Naive thymus-derived CD4-positive, alpha-beta T cell (primary cell): ENCODE results near the gene CLDN15. TPM values are rescaled to one million over a fixed set of nuclear protein-coding genes. Genes with fewer than 3 reads are reported as not detected.
"Not testable (repeated sequence)": the region's sequence is repeated elsewhere in the genome, so short reads cannot be mapped to it uniquely, and the experiment has no call there.

Experiments used
- ATAC-seq: fragments of 150-1000 bp; cut with Tn5 transposase; 2 replicates; pipeline ENCODE4 v1.10.0; 2021; ENCODE audit warnings: mild to moderate bottlenecking, moderate library complexity
- CTCF ChIA-PET: fragments of 350-600 bp; sonication (Branson Sonifier 250); formaldehyde crosslinking; loops from one replicate; lab custom pipeline; 2021; ENCODE audit warnings: antibody characterized with exemption; lab: Charles Lee
- POLR2A ChIA-PET: fragments of 350-600 bp; sonication (Branson Sonifier 250); formaldehyde crosslinking; loops from one replicate; lab custom pipeline; 2021; ENCODE audit warnings: antibody characterized with exemption, inconsistent platforms; lab: Charles Lee
- DNase-seq, 9 donors: peaks; one replicate each; pipeline versions ENCODE4 v3.0.0 to v3.0.0-alpha.2; 2020 to 2022; ENCODE audit warnings: mixed read lengths in 1 of 9
- H3K27ac ChIP-seq: one replicate; pipeline ENCODE4 v1.7.0; 2013; ENCODE audit warnings: mild to moderate bottlenecking, low read depth, low read length, moderate library complexity
- H3K27me3 ChIP-seq, 2 donors: one replicate each; pipeline ENCODE4 v1.7.0; 2013; ENCODE audit warnings: low read length in 2 of 2, mild to moderate bottlenecking in 2 of 2, moderate library complexity in 2 of 2; ENCODE audit not compliant: control insufficient read depth in 2 of 2, insufficient read depth in 2 of 2
- H3K36me3 ChIP-seq, 3 experiments: 1 replicate in 2 of 3; 2 replicates in 1 of 3; pipeline ENCODE4 v1.7.0; 2013; ENCODE audit warnings: low read length in 3 of 3, mild to moderate bottlenecking in 3 of 3, moderate library complexity in 1 of 3; ENCODE audit not compliant: insufficient read depth in 3 of 3, control insufficient read depth in 2 of 3
- H3K4me1 ChIP-seq, 2 donors: one replicate each; pipeline ENCODE4 v1.7.0; 2013; ENCODE audit warnings: low read length in 2 of 2, mild to moderate bottlenecking in 2 of 2, moderate library complexity in 1 of 2; ENCODE audit not compliant: control insufficient read depth in 2 of 2, insufficient read depth in 2 of 2
- H3K4me3 ChIP-seq: 2 replicates; pipeline ENCODE4 v1.7.0; 2013; ENCODE audit warnings: mild to moderate bottlenecking, low read length
- H3K9me3 ChIP-seq, 3 experiments: 1 replicate in 2 of 3; 2 replicates in 1 of 3; pipeline ENCODE4 v1.7.0; 2013; ENCODE audit warnings: low read length in 3 of 3; ENCODE audit not compliant: control insufficient read depth in 2 of 3
- H3K27ac Mint-ChIP-seq, 9 donors: one replicate each; pipeline ENCODE4 v1.8.0; 2020 to 2022; ENCODE audit warnings: mixed read lengths in 9 of 9, mild to moderate bottlenecking in 8 of 9, moderate library complexity in 5 of 9, inconsistent platforms in 2 of 9
- H3K27me3 Mint-ChIP-seq, 5 donors: one replicate each; pipeline ENCODE4 v1.8.0; 2021 to 2022; ENCODE audit warnings: mixed read lengths in 5 of 5, mild to moderate bottlenecking in 1 of 5
- H3K36me3 Mint-ChIP-seq, 5 donors: one replicate each; pipeline ENCODE4 v1.8.0; 2020 to 2022; ENCODE audit warnings: mixed read lengths in 5 of 5, mild to moderate bottlenecking in 3 of 5, inconsistent platforms in 1 of 5
- H3K4me1 Mint-ChIP-seq, 7 donors: one replicate each; pipeline ENCODE4 v1.8.0; 2020 to 2022; ENCODE audit warnings: mixed read lengths in 7 of 7, mild to moderate bottlenecking in 3 of 7, inconsistent platforms in 1 of 7
- H3K4me3 Mint-ChIP-seq, 10 donors: one replicate each; pipeline ENCODE4 v1.8.0; 2020 to 2022; ENCODE audit warnings: mild to moderate bottlenecking in 10 of 10, mixed read lengths in 10 of 10, moderate library complexity in 6 of 10, inconsistent platforms in 2 of 10
- H3K9me3 Mint-ChIP-seq, 11 donors: one replicate each; pipeline ENCODE4 v1.8.0; 2020 to 2022; ENCODE audit warnings: mixed read lengths in 11 of 11, mild to moderate bottlenecking in 4 of 11, inconsistent platforms in 1 of 11, moderate library complexity in 1 of 11
- intact Hi-C, 2 donors: fragments of 100-400 bp; cut with micrococcal nuclease; formaldehyde crosslinking; loops; one replicate each; pipeline ENCODE4 v1.15.1; 2023
- polyA plus RNA-seq, 2 donors: library from polyadenylated mRNA; unstranded; fragments of 300-500 nt; fragmentation: Illumina TruSeq; gene quantifications; one replicate each; pipeline ENCODE4 v1.2.3, GENCODE V29; 2021
- total RNA-seq, 6 experiments: library from RNA in 5 of 6; stranded (reverse) in 5 of 6; gene quantifications; 1 replicate in 5 of 6; 2 replicates in 1 of 6; pipeline ENCODE4 v1.2.3 and lab custom pipeline; 2021 to 2026

CLDN15 gene
- total and polyA plus RNA-seq, 7 experiments from 2014 or later = 0.51 to 58.6 (median 23.3) TPM

DNA sequence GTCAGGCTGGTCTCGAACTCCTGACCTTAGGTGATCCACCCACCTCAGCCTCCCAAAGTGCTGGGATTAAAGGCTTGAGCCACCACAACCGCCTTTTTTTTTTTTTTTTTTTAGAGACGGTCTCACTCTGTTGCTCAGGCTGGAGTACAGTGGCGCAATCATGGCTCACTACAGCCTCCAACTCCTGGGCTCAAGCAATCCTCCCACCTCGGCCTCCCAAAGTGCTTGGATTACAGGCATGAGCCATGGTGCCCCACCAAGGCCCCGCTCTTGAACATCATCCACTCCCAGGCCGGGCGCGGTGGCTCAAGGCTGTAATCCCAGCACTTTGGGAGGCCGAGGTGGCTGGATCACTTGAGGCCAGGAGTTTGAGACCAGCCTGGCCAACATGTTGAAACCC lies 38.1 kb downstream of the CLDN15 start:
- H3K9me3 Mint-ChIP-seq, H3K36me3 ChIP-seq, H3K27me3 ChIP-seq, H3K9me3 ChIP-seq, H3K4me3 Mint-ChIP-seq, H3K4me3 ChIP-seq, intact Hi-C loops, H3K27ac ChIP-seq, ATAC-seq, H3K4me1 ChIP-seq, H3K36me3 Mint-ChIP-seq, DNase-seq, H3K27ac Mint-ChIP-seq: not testable (repeated sequence)
- Mint-ChIP-seq H3K4me1 (peaks cover 0 to 22% (median 16%) of the 10 kb centered on the region in 7 donors), H3K27me3 (peaks cover 19 to 43% (median 33%) of the 10 kb centered on the region in 5 donors)
- CTCF ChIA-PET = interaction anchor here (0.7 kb wide), 1 partner anchor 11 kb away, joined by 3 read pairs; no protein-coding TSS in a partner anchor
- POLR2A ChIA-PET = interaction anchor here (0.8 kb wide), 1 partner anchor 45 kb away, joined by 4 read pairs; no protein-coding TSS in a partner anchor

GRCh38 chr7:101198476-101198875 lies 39.1 kb downstream of the CLDN15 start:
- ATAC-seq (no peak), DNase-seq (no peak)
- peaks cover 19 to 39% (median 25%) of the 10 kb centered on the region in 5 donors for H3K27me3 Mint-ChIP-seq
- Histone ChIP-seq H3K4me3 (no peak overlapping the region), H3K27ac (no peak overlapping the region), H3K36me3 (no peaks in the 10 kb centered on the region), H3K9me3 (no peaks in the 10 kb centered on the region), H3K4me1 (peaks cover 0 to under 1% of the 10 kb centered on the region in 2 donors), H3K27me3 (peaks cover 0 to 7% of the 10 kb centered on the region in 2 donors)
- no peak overlapping the region for H3K27ac Mint-ChIP-seq
- intact Hi-C loops = no loop called here
- ChIA-PET CTCF (no interaction called here), POLR2A (no interaction called here)
- H3K36me3 Mint-ChIP-seq = peaks cover 0 to 1% (median 0%) of the 10 kb centered on the region in 5 donors
- H3K4me3 Mint-ChIP-seq = no peak overlapping the region
- H3K9me3 Mint-ChIP-seq = no peaks in the 10 kb centered on the region
- peaks cover 0 to 13% (median 7%) of the 10 kb centered on the region in 7 donors for H3K4me1 Mint-ChIP-seq

GRCh38 chr7:101197991-101198390 lies 39.6 kb downstream of the CLDN15 start:
- no peaks in the 10 kb centered on the region for H3K36me3 ChIP-seq
- Mint-ChIP-seq H3K27me3 (peaks cover 18 to 38% (median 23%) of the 10 kb centered on the region in 5 donors), H3K4me3 (no peak overlapping the region), H3K36me3 (peaks cover 0 to 1% (median 0%) of the 10 kb centered on the region in 5 donors), H3K4me1 (peaks cover 0 to 13% (median 7%) of the 10 kb centered on the region in 7 donors), H3K9me3 (no peaks in the 10 kb centered on the region), H3K27ac (no peak overlapping the region)
- H3K27me3 ChIP-seq = peaks cover 0 to 7% of the 10 kb centered on the region in 2 donors
- H3K4me3 ChIP-seq = no peak overlapping the region
- H3K27ac ChIP-seq = no peak overlapping the region
- ChIA-PET CTCF (no interaction called here), POLR2A (no interaction called here)
- no peak for ATAC-seq
- no peak for DNase-seq
- no peaks in the 10 kb centered on the region for H3K4me1 ChIP-seq
- intact Hi-C loops = no loop called here
- H3K9me3 ChIP-seq = no peaks in the 10 kb centered on the region

DNA sequence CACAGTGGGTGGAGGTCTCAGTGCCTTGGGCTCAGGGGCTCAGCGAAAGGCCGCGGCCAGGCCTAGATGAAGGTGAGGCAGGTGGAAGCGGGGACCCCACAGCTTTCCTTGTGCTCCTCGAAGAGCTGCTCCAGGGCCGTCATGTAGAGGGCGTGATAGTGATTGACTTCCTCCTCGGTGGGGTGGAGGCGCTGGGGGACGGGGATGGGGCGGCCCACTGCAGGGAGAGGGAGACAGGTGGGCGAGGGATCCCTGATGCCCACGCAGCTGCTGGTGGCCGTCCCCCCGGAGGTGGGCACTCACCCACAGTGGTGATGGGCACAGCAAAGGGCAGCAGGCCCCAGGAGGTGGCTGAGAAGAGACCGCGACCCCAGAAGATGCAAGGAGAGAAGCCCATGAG lies 41.7 kb downstream of the CLDN15 start:
- Mint-ChIP-seq H3K4me3 (no peak overlapping the region), H3K4me1 (peaks cover 0 to 8% (median 4%) of the 10 kb centered on the region in 7 donors), H3K9me3 (no peaks in the 10 kb centered on the region), H3K27ac (no peak overlapping the region), H3K36me3 (peaks cover 0 to under 1% (median 0%) of the 10 kb centered on the region in 5 donors), H3K27me3 (peaks cover 4 to 21% (median 10%) of the 10 kb centered on the region in 5 donors)
- DNase-seq (no peak), ATAC-seq (no peak)
- Histone ChIP-seq H3K27me3 (peaks cover 0 to 6% of the 10 kb centered on the region in 2 donors), H3K9me3 (no peaks in the 10 kb centered on the region), H3K27ac (no peak overlapping the region), H3K4me3 (no peak overlapping the region), H3K4me1 (no peaks in the 10 kb centered on the region), H3K36me3 (no peaks in the 10 kb centered on the region)
- ChIA-PET CTCF (interaction anchor here (1.0 to 1.2 kb wide), 2 partner anchors 7 to 39 kb away, joined by 4 read pairs; no protein-coding TSS in a partner anchor), POLR2A (interaction anchor here (0.9 kb wide), 1 partner anchor 48 kb away, joined by 3 read pairs; no protein-coding TSS in a partner anchor)
- intact Hi-C loops = no loop called here

- Mint-ChIP-seq H3K9me3 (no peaks in the 10 kb centered on the region), H3K4me1 (peaks cover 0 to 5% (median 0%) of the 10 kb centered on the region in 7 donors)
These were observed 48.5 kb downstream of the CLDN15 start for GRCh38 chr7:101189109-101189508.

DNA sequence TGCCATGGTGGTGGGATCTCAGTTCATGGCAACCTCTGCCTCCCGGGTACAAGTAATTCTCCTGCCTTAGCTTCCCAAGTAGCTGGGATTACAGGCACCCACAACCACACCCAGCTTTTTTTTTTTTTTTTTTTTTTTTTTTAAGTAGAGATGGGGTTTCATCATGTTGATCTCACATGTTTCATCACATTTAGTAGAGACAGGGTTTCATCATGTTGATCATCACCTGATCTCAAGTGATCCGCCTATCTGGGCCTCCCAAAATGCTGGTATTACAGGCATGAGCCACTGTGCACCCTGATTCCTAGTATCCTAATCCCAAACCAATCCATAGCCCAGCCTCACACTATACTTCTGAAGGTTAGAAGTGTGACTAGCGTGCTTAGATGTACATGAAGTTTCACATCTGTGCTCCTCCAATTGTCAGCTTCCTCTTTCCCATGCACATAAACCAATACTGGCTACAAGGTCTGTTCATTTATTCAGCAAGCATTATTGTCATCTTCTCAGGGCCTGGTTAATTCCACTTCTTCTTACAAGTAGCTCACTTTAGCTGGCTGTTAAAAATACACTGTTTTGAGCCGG lies 50.7 kb downstream of the CLDN15 start:
- CTCF ChIA-PET = interaction anchor here (0.6 to 1.0 kb wide), 3 partner anchors 33 to 44 kb away, joined by 4 to 6 read pairs (median 4); no protein-coding TSS in a partner anchor
- POLR2A ChIA-PET = interaction anchor here (0.7 kb wide), 1 partner anchor 265 kb away, joined by 3 read pairs; no protein-coding TSS in a partner anchor
- intact Hi-C loops = no loop called here
- Histone ChIP-seq H3K27me3 (no peaks in the 10 kb centered on the region), H3K4me1 (no peaks in the 10 kb centered on the region), H3K9me3 (no peaks in the 10 kb centered on the region), H3K36me3 (no peaks in the 10 kb centered on the region), H3K4me3 (no peak overlapping the region), H3K27ac (no peak overlapping the region)
- Mint-ChIP-seq H3K4me3 (no peak overlapping the region), H3K36me3 (peaks cover 0 to 5% (median 0%) of the 10 kb centered on the region in 5 donors), H3K27me3 (peaks cover 20 to 32% (median 23%) of the 10 kb centered on the region in 5 donors), H3K4me1 (peaks cover 0 to 7% (median 4%) of the 10 kb centered on the region in 7 donors), H3K27ac (no peak overlapping the region), H3K9me3 (peaks cover 0 to 2% (median 0%) of the 10 kb centered on the region in 11 donors)
- no peak for DNase-seq
- no peak for ATAC-seq

More at GRCh38 chr7:101189109-101189508, 48.5 kb downstream of the CLDN15 start:
- ChIA-PET POLR2A (no interaction called here), CTCF (interaction anchor here (1.2 kb wide), 1 partner anchor 45 kb away, joined by 4 read pairs; no protein-coding TSS in a partner anchor)
- DNase-seq (no peak), ATAC-seq (no peak)
- Mint-ChIP-seq H3K36me3 (no peaks in the 10 kb centered on the region), H3K27ac (no peak overlapping the region), H3K27me3 (peaks cover 11 to 21% (median 14%) of the 10 kb centered on the region in 5 donors), H3K4me3 (no peak overlapping the region)
- no peak overlapping the region for H3K4me3 ChIP-seq
- H3K27ac ChIP-seq = no peak overlapping the region
- H3K9me3 ChIP-seq = no peaks in the 10 kb centered on the region
- no peaks in the 10 kb centered on the region for H3K27me3 ChIP-seq
- H3K4me1 ChIP-seq = no peaks in the 10 kb centered on the region
- intact Hi-C loops = no loop called here
- no peaks in the 10 kb centered on the region for H3K36me3 ChIP-seq
